Measurements from ENCODE around the gene LOXL1. TPM values are rescaled to one million over a fixed set of nuclear protein-coding genes. Genes with fewer than 3 reads are reported as not detected.

The LOXL1 gene, protein sequence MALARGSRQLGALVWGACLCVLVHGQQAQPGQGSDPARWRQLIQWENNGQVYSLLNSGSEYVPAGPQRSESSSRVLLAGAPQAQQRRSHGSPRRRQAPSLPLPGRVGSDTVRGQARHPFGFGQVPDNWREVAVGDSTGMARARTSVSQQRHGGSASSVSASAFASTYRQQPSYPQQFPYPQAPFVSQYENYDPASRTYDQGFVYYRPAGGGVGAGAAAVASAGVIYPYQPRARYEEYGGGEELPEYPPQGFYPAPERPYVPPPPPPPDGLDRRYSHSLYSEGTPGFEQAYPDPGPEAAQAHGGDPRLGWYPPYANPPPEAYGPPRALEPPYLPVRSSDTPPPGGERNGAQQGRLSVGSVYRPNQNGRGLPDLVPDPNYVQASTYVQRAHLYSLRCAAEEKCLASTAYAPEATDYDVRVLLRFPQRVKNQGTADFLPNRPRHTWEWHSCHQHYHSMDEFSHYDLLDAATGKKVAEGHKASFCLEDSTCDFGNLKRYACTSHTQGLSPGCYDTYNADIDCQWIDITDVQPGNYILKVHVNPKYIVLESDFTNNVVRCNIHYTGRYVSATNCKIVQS
- total RNA-seq (2014; rRNA removed; shearing (Covaris generic)) = 51.8 and 67.5 TPM in 2 replicates
- polyA plus RNA-seq (2015; cell fraction: cytosol; rRNA removed) = 51.4 and 57.1 TPM in 2 replicates
- 50.3 and 62.8 TPM in 2 replicates for polyA plus RNA-seq (2015; cell fraction: nucleus; rRNA removed)

DNA sequence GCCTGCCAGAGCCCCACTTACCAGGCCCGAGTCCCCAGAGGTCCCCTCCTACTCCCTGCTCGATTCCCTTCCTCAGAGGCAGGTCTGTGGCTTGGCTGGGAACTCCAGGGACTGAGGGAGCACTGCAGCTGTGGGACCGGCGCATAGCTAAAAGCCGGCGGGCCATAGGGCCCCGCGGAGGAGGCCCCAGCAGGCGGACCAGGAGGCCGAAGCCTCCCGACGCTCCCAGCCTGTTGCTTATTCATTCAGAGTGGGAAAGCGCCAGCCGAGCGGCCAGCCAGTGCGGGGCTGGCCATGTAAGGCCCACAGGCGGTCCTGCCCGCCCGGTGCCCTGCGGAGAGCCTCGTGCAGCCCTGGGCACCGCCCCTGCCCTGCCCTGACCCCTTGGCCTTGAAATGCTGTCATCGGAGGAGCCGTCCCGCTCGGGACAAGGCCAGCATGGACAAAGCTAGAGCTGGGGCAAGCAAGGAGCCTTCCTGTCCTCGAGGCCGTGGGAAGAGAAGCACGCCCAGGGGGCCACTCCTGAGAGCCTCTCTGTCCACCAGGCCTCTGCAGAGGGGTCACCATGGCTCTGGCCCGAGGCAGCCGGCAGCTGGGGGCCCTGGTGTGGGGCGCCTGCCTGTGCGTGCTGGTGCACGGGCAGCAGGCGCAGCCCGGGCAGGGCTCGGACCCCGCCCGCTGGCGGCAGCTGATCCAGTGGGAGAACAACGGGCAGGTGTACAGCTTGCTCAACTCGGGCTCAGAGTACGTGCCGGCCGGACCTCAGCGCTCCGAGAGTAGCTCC, at the start of gene LOXL1:
Gene LOXL1, plus strand, starts transcription at position 244 of the 784 bp plus-strand sequence. Its CDS starts 322 bp downstream, at position 566.
- DNase-seq (ENCODE audit: low read depth) = peak; percentile 89

DNA sequence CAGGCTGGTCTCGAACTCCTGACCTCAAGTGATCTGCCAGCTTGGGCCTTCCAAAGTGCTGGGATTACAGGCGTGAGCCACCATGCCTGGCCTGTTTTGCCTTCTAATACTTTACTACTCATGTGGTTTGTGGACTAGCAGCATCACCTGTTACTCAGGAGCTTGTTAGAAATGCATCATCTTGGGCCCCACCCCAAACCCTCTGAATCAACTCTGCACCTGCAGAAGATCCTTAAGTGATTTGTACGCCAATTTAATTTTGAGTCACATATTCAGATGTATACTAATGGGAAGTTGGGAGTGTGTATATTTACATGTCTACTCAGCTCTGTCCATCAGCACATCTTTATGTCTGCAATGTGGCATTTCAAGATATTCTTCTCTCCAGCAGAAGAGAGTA, 46.8 kb upstream of the LOXL1 start:
- no peak for DNase-seq (ENCODE audit: low read depth)

GRCh38 chr15:73881579-73882320, 44.5 kb upstream of the LOXL1 start:
- no peak for DNase-seq (ENCODE audit: low read depth)

GRCh38 chr15:73882761-73883419, 43.4 kb upstream of the LOXL1 start:
- DNase-seq (ENCODE audit: low read depth) = no peak

GRCh38 chr15:73884159-73884558, 42.1 kb upstream of the LOXL1 start:
- DNase-seq (ENCODE audit: low read depth) = no peak

DNA sequence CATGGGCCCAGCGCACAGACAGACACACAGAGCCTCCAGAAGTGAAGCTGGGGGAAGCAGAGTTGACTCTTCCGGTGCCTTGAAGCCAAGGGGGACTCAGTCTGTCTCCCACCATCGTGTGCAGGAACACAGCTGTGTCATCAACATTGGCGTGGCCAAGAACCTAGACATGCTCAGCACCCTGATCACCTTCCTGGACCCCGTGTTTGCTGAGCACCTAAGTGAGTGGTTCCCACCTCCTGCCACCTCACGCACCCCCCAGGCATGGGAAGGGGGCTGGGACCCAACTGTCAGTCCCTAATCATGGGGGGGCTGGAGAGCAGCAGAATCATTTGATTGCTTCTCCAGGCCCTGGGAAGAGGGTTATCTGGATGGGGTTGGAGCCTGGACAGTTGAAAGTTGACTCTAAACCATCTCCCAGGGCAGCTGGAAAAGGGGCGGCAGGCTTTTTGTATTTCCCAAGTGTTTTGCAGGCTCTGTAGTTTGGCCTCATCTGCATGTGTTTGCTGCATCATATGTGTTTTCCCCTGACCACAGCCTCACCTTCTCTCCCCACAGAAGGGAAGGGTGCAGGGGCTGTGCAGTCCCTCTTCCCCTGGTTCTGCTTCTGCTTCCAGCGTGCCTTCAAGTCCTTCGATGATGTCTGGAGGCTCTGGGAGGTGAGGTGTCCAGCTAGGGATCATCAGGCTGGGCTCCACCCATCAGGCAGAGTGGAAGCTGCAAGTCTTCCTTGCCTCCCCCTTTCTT, 40.1 kb upstream of the LOXL1 start:
- DNase-seq (ENCODE audit: low read depth) = no peak

GRCh38 chr15:73886717-73887345, 39.4 kb upstream of the LOXL1 start:
- no peak for DNase-seq (ENCODE audit: low read depth)

GRCh38 chr15:73887481-73887880, 38.8 kb upstream of the LOXL1 start:
- no peak for DNase-seq (ENCODE audit: low read depth)

DNA sequence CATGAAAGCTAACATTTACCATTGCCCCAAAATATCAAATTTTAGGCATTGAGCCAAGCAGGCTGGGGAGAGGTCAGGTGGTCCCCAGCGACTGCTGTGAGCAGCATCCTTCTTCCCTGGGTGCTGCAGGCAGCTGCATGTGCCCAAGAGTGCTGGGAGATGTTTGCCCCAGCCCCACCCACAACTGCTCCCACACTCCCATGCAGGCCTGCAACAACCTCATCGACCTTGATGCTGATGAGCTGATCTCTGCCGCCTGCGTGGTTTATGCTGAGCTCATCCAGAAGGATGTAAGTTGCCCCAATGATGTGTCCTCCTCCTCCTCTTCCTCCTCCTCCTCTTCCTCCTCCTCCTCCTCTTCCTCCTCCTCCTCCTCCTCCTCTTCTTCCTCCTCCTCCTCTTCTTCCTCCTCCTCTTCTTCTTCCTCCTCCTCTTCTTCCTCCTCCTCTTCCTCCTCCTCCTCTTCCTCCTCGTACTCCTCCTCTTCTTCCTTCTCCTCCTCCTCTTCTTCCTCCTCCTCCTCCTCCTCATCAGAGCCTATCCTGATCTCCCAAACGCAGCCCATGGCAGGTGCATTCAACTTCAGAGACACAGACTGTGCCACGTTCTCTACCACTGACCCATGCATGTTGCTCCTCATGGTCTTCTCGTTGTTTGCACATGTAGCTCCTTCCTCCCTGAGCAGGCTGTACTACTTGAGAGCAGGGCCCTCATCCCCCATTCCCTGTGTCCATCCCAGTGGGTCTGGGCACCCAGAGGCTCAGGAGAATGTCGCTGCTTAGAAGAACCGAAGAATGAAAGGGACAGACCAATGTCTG, 37.8 kb upstream of the LOXL1 start:
- no peak for DNase-seq (ENCODE audit: low read depth)

- no peak for DNase-seq (ENCODE audit: low read depth)
Observed at GRCh38 chr15:73889053-73889761, 37.1 kb upstream of the LOXL1 start.

- no peak for DNase-seq (ENCODE audit: low read depth)
Observed at GRCh38 chr15:73889762-73890124, 36.5 kb upstream of the LOXL1 start.

DNA sequence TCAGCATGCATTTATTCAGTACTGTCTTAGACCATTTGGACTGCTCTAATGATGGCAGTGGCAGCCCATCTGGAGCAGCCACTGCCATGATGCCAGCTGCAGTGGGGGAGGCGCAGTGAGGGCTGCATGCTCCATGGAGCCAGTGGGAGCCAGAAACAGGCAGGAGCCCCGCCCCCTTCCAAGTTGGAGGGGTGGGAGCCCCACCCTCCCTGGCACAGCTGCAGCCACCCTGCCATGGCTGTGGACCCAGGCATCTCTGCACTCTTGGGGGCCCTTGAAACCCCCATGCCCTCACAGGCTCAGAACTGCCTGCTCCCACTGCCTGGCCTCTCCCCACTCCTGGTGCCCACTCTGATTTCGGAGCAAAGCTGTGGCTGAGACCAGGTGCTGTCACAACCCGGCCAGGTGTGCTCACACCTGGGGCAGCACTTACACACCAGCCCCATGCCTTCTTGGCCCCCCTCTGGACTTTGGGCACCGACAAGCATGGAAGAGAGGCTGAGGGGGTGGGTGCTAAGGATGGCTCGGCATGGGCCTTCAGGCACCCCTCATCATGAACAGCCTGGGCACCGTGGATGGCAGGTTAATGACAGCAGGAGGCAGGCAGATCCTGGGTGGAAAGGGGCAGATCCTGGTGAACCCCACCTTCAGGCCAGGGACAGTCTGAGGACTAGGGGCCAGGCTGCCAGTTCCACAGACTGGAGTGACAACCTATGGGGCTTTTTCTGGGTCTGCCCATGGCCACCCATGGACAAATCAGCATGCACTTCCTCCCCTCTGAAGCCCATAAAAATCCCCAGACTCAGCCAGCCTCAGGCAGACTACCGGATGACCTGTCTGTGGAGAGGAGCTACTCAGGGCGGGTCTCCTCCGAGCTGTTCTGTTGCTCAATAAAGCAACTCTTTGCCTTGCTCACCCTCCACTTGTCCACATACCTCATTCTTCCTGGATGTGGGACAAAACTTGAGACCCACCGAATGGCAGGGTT, 34.6 kb upstream of the LOXL1 start:
- no peak for DNase-seq (ENCODE audit: low read depth)

DNA sequence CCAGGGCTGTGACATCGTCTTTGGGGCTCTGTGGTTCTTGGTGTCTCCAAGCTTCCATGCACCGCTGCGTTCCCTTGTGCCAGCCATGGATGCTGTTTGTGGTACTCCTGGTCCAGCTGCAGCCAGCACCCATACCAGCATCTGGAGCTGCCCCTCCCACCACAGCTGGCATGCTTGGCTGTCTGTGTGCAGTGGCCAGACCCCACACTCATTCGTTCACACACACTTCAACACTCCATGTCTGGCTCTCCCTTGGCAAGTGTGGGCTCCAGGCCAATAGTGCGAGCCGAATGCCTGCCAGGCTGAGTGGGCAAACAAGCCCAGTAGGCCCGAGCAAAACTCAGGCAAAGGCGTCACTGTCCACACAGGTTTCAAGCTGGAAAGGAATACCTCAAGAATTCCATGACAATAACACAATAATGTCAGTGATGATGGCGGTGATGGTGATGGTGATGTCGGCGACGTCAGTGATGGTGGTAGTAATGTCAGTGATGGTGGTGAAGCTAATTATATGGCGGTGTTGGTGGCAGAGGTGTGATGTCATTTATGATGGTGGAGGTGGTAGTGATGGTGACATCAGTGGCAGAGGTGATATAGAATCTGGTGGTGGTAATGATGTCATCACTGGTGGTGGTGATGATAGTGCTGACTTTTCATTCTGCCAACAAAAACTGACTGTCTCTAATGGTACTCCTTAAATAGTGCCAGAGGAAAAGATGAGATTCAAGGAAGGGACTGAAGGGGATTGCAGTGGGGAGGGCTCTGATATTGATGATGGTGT, 33.6 kb upstream of the LOXL1 start:
- no peak for DNase-seq (ENCODE audit: low read depth)

DNA sequence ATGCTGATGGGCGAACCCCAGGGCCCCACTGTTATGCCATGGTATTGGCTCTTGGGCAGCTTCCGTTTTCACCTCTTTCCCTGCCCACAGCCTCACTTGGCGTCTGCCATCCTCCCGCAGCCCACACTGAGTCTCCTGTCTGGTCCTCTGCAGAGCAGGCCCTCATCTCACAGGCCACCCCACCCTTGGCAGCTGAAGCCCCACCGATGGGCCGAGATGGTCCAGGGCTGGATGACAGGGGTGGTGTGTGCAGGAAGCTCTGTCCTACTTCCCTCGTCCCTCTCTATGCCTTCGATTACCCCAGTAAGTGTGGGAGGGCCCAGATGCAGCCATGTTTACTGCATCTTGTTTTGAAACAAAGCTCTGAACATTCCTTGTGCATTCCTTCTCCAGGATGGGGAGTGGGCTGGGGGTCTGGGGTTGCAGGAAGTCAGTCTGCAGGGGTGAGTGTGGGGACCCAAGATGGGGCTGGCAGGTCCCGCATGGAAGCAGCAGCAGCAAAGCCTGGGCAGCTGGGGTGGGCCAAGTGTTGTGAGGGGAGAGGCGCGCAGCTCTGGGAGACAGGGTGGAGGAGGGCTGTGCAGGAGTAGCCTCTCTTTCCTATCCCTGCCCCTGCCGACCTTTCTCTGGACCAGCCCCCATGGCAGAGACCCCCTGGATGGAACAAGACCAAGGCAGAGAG, 32.0 kb upstream of the LOXL1 start:
- no peak for DNase-seq (ENCODE audit: low read depth)
